Measurements from ENCODE around the gene TCF12. TPM values are rescaled to one million over a fixed set of nuclear protein-coding genes. Genes with fewer than 3 reads are reported as not detected.

The TCF12 gene
- total RNA-seq, 1 donor from 2014 or later = 112 TPM

- Mint-ChIP-seq H3K4me1 (ENCODE audit: low read depth, unreplicated experiment) (peaks cover 42% of the 10 kb centered on the region), H3K9me3 (ENCODE audit: unreplicated experiment) (no peaks in the 10 kb centered on the region), H3K4me3 (ENCODE audit: unreplicated experiment) (no peak overlapping the region), H3K27me3 (ENCODE audit: low read depth, unreplicated experiment) (no peaks in the 10 kb centered on the region), H3K36me3 (ENCODE audit: low read depth, unreplicated experiment) (no peaks in the 10 kb centered on the region), H3K27ac (ENCODE audit: unreplicated experiment) (no peak overlapping the region)
- no peaks in the 10 kb centered on the region for H3K9me3 ChIP-seq (ENCODE audit: insufficient read depth, low read depth, low read length)
- H3K4me1 ChIP-seq (ENCODE audit: insufficient read depth, low read length) = peaks cover 29% of the 10 kb centered on the region
- FAIRE-seq (no peak), DNase-seq (ENCODE audit: low read depth) (no peak)
- no peak overlapping the region for H3K27ac ChIP-seq (ENCODE audit: low read depth, low read length)
- TF ChIP-seq CTCF (IDR thresholded peaks at IDR 0.05; ENCODE audit: insufficient read depth, low read depth, low read length) (no peak), EZH2 (IDR thresholded peaks at IDR 0.05; ENCODE audit: insufficient read depth, low read length) (no peak)
- no peak overlapping the region for H2AFZ ChIP-seq (ENCODE audit: low read depth, low read length)
- H3K4me2 ChIP-seq (ENCODE audit: low read length) = peak overlapping the region; percentile 34
- H3K4me3 ChIP-seq (ENCODE audit: insufficient read depth, low read depth, low read length) = no peak overlapping the region
- peaks cover 12% of the 10 kb centered on the region for H4K20me1 ChIP-seq (ENCODE audit: insufficient read depth, low read length)
- H3K9ac ChIP-seq (ENCODE audit: low read length) = no peak overlapping the region
- H3K27me3 ChIP-seq (ENCODE audit: insufficient read depth, low read length) = no peaks in the 10 kb centered on the region
- peaks cover 76% of the 10 kb centered on the region for H3K79me2 ChIP-seq (ENCODE audit: insufficient read depth, low read length)
- no peaks in the 10 kb centered on the region for H3K36me3 ChIP-seq (ENCODE audit: insufficient read depth, low read length)
Observed at GRCh38 chr15:57223345-57223744, 304.9 kb downstream of the TCF12 start.

DNA sequence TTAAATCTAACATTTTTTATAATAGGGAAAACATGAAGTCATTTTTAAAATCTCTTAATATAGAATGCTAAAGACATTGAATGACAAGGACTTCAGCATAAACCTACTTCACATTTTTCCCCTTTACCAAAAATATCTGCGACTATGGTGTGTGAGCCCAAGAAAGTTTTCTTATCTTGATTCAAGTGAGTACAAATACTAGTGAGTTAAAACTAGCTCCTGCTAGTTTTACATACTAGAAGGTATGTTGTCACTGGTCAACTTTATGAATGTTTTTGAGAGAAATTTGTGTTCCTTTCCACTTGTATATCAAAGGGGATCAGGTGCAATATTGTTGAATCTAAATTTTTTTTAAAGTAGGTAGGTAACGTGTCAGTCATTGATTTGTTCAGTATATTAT lies 305.4 kb downstream of the TCF12 start:
- Histone ChIP-seq H3K4me3 (ENCODE audit: insufficient read depth, low read depth, low read length) (no peak overlapping the region), H3K79me2 (ENCODE audit: insufficient read depth, low read length) (peaks cover 76% of the 10 kb centered on the region), H4K20me1 (ENCODE audit: insufficient read depth, low read length) (peaks cover 14% of the 10 kb centered on the region), H2AFZ (ENCODE audit: low read depth, low read length) (no peak overlapping the region), H3K27ac (ENCODE audit: low read depth, low read length) (peak overlapping the region; percentile 59), H3K27me3 (ENCODE audit: insufficient read depth, low read length) (no peaks in the 10 kb centered on the region), H3K4me2 (ENCODE audit: low read length) (peak overlapping the region; percentile 56), H3K9ac (ENCODE audit: low read length) (peak overlapping the region; percentile 47), H3K9me3 (ENCODE audit: insufficient read depth, low read depth, low read length) (no peaks in the 10 kb centered on the region), H3K4me1 (ENCODE audit: insufficient read depth, low read length) (peaks cover 27% of the 10 kb centered on the region), H3K36me3 (ENCODE audit: insufficient read depth, low read length) (no peaks in the 10 kb centered on the region)
- Mint-ChIP-seq H3K27ac (ENCODE audit: unreplicated experiment) (peak overlapping the region; percentile 62), H3K27me3 (ENCODE audit: low read depth, unreplicated experiment) (no peaks in the 10 kb centered on the region), H3K9me3 (ENCODE audit: unreplicated experiment) (no peaks in the 10 kb centered on the region), H3K4me1 (ENCODE audit: low read depth, unreplicated experiment) (peaks cover 39% of the 10 kb centered on the region), H3K36me3 (ENCODE audit: low read depth, unreplicated experiment) (no peaks in the 10 kb centered on the region), H3K4me3 (ENCODE audit: unreplicated experiment) (no peak overlapping the region)
- FAIRE-seq = no peak
- no peak for DNase-seq (ENCODE audit: low read depth)
- TF ChIP-seq EZH2 (IDR thresholded peaks at IDR 0.05; ENCODE audit: insufficient read depth, low read length) (no peak), CTCF (IDR thresholded peaks at IDR 0.05; ENCODE audit: insufficient read depth, low read depth, low read length) (no peak)

- DNase-seq (ENCODE audit: low read depth) (peak; percentile 88), FAIRE-seq (no peak)
- Mint-ChIP-seq H3K9me3 (ENCODE audit: unreplicated experiment) (no peaks in the 10 kb centered on the region), H3K4me1 (ENCODE audit: low read depth, unreplicated experiment) (peaks cover 33% of the 10 kb centered on the region), H3K27ac (ENCODE audit: unreplicated experiment) (peak overlapping the region; percentile 59), H3K27me3 (ENCODE audit: low read depth, unreplicated experiment) (no peaks in the 10 kb centered on the region), H3K36me3 (ENCODE audit: low read depth, unreplicated experiment) (no peaks in the 10 kb centered on the region), H3K4me3 (ENCODE audit: unreplicated experiment) (no peak overlapping the region)
- no peaks in the 10 kb centered on the region for H3K36me3 ChIP-seq (ENCODE audit: insufficient read depth, low read length)
- H3K4me1 ChIP-seq (ENCODE audit: insufficient read depth, low read length) = peaks cover 22% of the 10 kb centered on the region
- H2AFZ ChIP-seq (ENCODE audit: low read depth, low read length) = no peak overlapping the region
- H3K9me3 ChIP-seq (ENCODE audit: insufficient read depth, low read depth, low read length) = no peaks in the 10 kb centered on the region
- H3K79me2 ChIP-seq (ENCODE audit: insufficient read depth, low read length) = peaks cover 77% of the 10 kb centered on the region
- peaks cover 18% of the 10 kb centered on the region for H4K20me1 ChIP-seq (ENCODE audit: insufficient read depth, low read length)
- H3K27ac ChIP-seq (ENCODE audit: low read depth, low read length) = peak overlapping the region; percentile 59
- no peaks in the 10 kb centered on the region for H3K27me3 ChIP-seq (ENCODE audit: insufficient read depth, low read length)
- no peak overlapping the region for H3K4me3 ChIP-seq (ENCODE audit: insufficient read depth, low read depth, low read length)
- peak overlapping the region; percentile 56 for H3K4me2 ChIP-seq (ENCODE audit: low read length)
- TF ChIP-seq CTCF (IDR thresholded peaks at IDR 0.05; ENCODE audit: insufficient read depth, low read depth, low read length) = no peak
- no peak for TF ChIP-seq EZH2 (IDR thresholded peaks at IDR 0.05; ENCODE audit: insufficient read depth, low read length)
- peak overlapping the region; percentile 47 for H3K9ac ChIP-seq (ENCODE audit: low read length)
Observed at GRCh38 chr15:57224664-57225063, 306.2 kb downstream of the TCF12 start.
